ENCODE measurements around the gene SETD2.
A peak's percentile ranks its signal among the peaks of the same experiment; 100 is the strongest.

The SETD2 gene

DNA sequence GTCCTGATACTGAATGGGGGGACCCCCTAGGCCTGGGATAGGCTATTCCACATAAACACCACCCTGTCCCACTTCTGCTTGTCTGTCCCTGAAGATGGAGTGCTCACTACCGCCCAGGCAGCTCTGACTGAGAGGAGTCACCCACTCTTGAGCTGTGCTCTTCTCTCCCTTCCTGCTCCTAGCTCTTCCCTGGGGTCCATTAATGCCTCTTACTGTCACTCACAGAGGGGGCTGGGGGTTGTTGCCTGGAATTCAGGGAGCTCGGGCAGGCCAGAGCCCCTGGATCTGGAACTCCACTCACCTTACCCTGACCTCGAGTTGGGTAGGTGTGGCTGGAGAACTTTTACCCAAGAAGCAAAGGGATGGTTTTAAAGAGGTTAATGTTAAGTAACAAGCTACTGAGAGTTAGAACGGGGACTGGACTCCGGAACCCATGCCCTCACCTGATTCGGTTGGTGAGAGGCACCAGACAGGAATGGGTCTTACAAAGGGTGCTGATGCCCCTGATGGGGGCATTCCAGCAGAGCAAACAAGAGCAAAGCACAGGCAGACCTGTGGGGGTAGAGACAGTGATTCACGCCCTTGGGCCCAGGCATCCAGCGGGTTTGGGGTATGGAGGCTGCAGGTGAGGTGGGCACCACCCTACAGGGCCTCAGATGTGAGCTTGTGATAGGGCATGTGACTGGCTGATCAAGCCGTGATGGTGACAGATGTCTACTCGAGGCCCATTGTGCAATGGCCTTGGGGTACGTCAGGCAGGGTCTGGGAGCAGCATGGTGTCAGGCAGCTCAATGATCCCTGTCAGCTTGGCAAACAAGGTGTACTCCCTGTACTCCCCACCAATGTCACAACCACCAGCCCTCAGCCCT, 179.1 kb downstream of the SETD2 start:
- DNase-seq (ENCODE audit: low spot score): no peak

DNA sequence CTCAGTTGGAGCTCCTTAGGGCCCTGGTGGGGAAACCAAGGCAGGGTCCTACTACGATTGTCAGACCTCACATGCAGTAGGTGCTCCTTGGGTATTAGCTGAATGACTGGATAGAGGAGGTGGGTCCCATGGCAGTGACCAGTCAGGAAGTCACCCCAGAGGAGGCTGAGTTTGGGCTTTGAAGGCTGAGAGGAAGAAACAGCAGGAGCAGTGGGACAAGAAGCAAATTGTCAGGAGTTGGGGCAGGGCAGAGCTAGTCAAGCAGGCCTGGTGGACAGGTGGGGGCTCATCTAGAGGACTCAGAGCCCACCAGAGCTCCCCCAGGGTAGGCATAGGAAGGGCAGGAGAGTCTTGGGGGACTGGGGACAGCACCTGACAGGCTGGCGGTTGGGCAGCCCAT, 181.4 kb downstream of the SETD2 start:
- DNase-seq (ENCODE audit: low spot score): no peak

DNA sequence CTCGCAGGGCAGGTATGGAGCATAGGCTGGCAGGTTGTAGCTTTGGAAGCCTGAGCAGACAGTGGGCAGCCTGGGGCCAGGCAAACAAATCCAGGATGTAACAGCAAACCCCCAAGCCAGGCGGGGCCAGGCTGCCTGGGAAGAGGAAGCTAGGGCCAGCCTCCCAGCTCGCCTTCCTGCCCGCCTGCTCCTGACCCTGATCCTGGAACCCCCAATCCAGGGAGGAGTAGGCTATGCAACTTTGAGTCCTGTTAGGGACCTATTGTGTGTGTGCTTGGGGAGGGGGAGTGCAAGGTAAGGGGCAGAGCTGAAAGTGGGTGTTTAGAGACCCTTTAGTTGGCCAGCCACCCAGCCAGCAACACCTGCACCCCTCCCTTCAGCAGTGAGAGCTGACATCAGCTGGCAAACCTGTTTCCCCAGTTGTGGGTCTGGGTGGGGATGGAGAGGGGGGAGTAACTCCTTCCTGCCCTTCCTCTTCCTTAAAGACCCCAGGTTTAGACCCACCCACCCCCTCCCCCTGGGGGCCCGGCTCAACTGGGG, 181.9 kb downstream of the SETD2 start:
- DNase-seq (ENCODE audit: low spot score): no peak

DNA sequence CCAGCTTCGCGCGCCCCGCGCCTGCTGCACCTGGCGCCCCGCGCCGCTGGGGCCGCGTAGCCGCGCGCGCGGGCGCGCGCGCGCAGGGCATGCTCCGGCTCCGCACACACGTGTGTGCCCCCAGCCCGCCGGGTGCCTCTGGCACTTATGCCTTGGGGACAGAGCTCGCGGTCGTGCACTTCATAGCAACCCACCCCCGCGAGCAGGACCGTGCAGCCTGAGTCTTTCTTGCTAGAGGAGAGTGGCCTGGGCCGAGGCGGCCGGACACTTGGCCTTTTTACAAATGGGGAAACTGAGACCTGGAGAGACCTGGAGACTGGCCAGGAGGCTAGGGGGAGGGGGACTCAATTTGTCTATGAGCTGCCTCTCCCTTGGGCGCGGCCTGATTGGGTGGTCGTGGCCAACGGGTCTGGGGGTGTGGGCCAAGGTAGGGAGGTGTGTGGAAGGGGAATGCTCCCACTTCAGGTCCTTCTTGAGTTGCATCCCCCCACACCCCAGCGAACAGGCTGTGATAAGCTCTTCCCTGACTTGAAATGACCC, 183.9 kb downstream of the SETD2 start:
- DNase-seq (ENCODE audit: low spot score): no peak

DNA sequence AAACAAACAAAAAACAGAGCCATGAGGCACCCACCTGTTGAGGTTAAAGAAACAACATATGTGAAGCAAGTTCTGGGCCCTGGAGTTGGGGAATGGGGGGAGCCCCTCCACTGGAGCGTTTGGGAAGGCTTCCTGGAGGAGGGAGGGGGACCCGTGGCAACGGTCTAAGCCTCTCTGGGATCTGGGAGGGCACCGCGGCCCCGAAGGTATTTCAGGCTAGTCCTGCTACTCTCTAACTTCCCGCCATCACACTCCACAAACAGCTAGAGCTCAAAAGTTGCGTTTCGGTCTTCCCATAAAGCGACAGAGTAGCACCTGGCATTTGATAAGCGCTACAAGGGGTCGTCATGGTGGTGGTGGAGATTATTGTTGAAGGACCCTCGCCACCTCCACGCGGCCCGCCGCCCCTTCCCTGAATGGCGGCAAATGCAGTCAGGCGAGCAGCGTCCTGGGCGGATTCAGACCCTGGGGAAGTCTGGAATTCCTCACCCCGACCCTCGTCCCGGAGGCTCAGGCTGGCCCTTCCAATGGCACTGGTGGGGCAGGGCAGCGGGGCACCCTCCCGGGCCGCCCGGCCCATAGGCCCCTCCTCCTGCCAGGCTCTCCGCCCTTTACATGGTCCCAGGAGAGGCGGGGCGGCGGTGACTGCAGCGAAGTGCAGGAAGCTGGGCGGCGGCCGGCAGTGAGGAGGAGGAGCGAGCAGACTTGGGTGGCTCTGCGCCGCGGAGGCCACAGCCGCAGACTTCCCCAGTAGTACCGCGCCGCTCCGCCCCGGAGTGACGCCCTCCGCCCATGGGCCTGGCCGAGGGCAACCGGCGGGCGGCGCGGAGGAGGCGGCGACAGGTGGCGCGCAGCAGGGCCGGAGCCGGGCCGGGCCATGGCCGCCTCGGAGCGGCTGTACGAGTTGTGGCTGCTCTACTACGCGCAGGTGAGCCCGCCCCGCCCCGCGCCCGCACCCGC, 184.6 kb downstream of the SETD2 start, which contains the start of gene NBEAL2:
NBEAL2 (plus strand) TSS at position 682 of the 960 bp plus-strand sequence; CDS start at position 878, 196 bp downstream.
- peak; percentile 89 for DNase-seq (ENCODE audit: low spot score)

DNA sequence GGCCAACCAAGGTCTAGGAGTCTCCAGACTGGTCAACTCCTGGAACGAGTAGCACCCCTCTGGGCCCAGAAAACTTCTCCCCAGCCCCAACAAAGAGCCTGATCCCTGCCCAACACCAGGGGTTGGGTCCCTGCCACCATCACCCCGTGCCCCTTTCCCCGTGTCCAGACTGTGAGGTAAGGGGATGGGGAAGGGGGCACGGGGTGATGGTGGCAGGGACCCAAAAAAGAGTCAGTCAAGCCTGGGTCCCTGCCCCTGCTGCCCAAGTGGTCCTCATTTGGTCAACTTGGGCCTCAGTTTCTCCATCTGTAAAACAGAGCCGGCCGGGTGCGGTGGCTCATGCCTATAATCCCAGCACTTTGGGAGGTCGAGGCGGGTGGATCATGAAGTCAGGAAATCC, 185.5 kb downstream of the SETD2 start:
- no peak for DNase-seq (ENCODE audit: low spot score)

DNA sequence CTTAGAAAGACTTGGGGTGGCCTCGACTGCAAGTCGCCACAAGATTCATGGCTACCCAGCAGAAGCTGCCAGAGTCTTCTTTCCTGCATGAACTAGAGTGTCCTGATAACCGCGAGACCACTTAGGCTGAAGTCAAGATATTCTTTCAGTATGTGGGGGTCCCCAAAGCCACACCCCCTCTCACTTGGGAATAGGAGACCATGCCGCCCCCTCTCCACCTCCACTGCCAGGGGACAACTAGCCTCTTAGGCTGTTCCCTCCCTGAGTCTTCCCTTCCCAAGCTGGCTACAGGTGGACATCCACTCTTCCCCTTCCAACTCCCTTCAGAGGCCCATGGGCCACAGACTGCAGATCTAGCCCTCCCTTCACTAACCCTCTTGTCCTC, 186.1 kb downstream of the SETD2 start:
- no peak for DNase-seq (ENCODE audit: low spot score)

DNA sequence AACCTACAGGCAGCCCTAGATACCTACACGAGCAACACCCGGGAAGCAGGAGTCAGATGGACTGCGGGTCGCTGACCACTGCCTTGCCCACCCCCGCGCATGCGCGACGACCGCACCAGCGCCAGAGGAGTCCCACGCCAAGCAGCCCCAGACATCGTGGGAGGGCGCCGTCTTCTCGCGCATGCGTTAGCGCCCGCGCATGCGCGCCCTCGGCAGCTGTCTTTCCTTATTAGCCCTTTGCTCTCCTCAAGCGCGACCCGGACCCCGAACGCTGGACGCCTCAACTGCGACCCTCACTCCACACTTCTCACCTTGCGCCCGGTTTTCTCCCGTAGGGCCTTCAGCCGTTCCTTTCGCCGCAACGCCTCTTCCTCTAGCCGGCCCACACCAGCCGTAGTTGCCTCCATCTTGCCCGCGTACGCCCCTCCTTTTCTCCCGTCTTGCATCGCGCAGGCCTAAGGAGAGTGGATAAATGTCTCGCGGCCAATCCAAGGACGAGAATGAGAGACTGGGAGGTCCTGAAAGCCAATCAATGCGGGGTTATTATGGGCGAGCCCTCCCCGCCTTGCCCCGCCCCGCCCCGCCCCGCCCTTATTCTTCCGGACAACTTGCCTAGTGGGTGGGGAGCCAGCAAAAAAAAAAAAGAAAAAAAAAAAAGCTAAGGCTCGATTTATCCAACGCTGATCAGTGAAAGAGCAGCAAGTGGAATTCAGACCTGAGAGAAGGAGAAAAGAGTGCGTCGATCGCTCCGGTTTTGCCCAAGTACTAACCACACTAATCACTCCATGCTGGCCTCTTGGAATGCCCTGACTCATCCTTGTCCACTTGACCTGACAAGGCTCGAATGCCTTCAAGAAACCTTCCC, 187.4 kb downstream of the SETD2 start, which contains the start of gene CCDC12:
CCDC12 (minus strand) TSS at position 420 of the 865 bp plus-strand sequence; CDS start at position 407, 13 bp downstream.
- peak; percentile 98 for DNase-seq (ENCODE audit: low spot score)

DNA sequence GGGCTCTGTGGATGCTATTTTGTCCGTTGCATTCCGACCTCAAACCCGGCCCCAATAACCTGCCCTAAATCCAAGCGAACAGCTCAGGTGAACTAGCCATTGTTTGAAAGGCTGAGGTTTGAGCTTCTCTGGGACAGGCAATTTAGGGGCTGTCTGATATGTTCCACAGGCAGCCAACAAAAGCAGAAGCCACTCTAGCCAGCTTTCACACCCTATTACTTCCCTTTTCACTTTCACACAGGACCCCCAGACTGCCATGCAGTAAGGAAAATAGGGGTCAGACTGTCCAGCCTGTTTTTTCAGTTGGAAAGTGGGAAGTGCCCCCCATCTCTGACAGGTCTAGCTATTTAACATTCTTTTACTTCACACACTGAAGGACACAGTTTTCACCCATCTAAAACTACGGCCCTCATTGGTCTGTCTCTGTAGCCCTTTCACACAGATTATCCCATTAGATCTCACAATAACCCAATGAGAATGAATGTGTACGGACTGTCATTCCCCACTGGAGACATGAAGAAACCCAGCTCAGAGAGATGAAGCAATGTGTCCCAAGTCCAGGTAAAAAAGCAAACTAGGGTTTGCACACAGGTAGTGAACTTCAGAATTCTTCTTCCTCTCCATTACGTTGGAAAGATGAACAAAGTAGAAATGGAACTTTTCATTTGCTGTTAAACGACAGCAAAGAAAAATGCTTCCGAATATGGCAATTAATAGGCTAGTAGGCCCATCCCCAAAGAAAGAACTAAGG, 189.3 kb downstream of the SETD2 start:
- DNase-seq (ENCODE audit: low spot score): no peak

DNA sequence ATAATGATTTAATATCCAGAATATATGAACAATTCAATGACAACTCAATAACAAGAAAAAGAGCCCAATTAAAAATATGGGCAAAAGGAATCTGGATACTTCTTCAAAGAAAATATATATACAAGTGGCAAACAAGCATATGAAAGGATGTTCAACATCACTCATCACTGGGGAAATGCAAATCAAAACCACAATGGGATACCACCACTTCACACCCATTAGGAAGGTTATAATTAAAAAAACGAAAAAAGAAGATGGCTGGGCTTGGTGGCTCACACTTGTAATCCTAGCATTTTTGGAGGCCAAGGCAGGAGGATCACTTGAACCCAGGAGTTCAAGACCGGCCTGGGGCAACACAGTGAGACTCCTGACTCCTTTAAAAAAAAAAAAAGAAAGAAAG, 191.5 kb downstream of the SETD2 start:
- no peak for DNase-seq (ENCODE audit: low spot score)

DNA sequence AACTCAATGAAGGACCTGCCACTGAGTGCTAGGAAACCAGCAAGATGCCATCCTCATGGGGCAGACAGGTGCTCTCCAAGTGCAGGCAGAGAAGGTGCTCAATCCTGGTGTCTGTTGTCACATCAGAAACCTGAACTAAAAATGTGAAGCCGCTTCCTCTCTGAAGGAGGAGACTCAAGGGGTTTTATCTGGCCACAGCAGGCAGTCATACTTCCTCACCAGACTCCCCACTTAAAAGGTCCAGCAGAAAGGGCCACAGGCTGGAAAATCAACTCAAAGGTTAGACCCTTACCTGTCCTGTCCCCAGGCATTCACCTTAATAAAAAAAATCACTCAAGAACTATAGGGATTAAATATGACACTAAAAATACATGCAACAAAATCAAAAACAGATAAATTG, 192.2 kb downstream of the SETD2 start:
- no peak for DNase-seq (ENCODE audit: low spot score)

DNA sequence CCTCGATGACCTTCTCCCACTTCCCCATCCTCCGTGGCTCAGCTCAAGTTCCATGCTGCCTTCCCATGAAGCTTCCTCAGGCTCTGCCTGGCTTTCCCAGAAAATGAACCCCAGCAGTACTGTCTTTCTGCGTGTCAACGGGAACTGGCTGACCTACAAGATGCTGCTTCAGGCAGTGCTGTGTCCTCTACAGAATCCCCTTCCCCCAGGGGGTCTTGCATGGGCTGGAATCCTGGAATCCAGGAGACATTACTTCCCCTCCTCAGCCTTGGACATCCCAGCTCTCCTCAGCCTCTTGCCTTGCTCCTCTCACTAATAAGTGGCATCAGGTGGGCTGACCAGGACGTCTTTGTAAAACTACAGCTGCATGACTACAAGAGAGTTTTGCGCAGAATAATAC, 192.8 kb downstream of the SETD2 start:
- no peak for DNase-seq (ENCODE audit: low spot score)

DNA sequence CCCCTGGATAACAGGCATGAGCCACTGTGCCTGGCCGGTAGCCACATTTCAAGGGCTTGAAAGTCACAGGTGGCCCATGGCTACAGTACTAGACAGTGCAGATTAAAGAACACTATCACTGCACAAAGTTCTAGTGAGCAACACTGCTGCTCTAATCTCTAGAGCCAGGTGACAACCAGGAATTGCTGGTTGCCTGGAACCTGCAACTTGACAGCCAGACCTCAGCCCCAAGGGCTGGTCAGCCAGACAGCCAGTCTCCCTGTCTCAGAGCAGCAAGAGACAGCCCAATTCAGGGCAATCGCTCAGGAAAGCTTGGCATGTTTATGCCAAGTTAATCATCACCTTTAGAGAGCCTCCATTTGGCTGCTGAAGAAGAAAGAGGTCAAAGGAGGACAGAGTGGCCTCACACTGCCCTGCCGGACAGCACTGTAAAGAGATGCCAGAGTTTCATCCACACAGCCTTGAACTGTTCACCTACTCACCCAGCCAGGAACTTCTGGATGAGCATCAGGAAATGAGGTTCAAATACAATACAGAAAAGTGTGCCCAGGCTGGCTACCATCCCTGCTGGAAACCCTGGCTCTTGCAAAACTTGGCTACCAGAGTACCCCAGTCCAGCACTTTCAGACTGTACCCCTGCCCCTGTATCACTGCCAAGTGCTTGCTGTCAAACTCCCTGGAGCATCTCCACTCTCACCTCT, 193.4 kb downstream of the SETD2 start:
- DNase-seq (ENCODE audit: low spot score): no peak

DNA sequence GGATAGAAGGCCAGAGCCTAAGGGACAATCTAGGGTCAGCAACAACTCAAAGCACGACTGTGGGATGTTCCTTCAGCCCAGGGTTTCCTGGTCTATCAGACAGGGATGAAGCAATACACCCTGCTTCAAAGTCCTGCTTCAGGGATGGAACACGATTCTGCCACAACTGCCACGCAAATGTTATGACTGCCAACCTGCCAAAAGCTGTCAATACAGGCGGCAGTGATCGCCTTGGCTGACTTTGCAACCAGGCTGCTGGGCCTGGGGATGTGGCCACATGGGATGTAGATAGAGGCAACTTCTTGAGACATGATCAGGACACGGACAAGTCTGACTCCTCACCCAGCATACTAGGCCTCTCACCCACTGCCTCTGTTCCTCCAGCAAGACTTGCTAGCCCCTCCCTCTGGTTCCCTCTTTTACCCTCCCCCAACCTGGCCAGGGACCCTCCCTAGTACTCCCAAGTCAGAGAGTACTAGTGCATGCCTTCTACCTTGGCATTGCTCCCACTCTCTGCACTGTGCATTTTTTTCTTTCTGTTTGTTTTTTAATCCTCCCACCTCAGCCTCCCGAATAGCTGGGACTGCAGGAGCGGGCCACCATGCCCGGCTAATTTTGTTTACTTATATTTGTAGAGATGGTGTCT, 195.0 kb downstream of the SETD2 start:
- DNase-seq (ENCODE audit: low spot score): no peak

DNA sequence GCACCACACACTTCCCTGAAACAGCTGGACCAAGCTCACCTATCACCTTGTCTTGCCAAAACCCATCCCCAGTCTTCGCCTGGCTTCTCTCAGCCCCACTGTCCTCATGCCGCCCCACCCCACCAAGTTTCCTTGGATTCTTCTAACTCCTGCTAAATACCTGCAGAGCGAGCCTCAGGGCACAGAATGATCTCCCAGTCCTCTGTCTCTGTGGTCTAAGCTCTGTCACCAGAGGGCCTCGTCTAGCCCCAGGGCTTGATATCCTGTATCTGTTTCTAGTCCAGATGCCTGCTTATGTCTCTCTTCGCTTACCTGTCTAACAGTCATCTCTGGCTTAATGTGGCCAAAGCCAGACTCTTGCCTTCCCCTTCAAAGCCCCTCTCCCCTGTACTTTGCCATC, 197.1 kb downstream of the SETD2 start:
- DNase-seq (ENCODE audit: low spot score): no peak
